GM23338 (cell line): Measurements from ENCODE around the gene MANBA. TPM values are rescaled to one million over a fixed set of nuclear protein-coding genes. Genes with fewer than 3 reads are reported as not detected.

Experiments used
- ATAC-seq: fragments of 200-7000 bp; cut with Tn5 transposase; 3 replicates; pipeline ENCODE4 v1.9.1; 2020
- DNase-seq: peaks from one replicate; pipeline ENCODE4 v3.0.0-alpha.2; 2015; ENCODE audit warnings: low spot score
- H2AFZ ChIP-seq: fragments of 200-600 bp; sonication (generic); 2 replicates; pipeline ENCODE4 v1.8.0; 2016; ENCODE audit warnings: antibody characterized with exemption, mild to moderate bottlenecking, moderate library complexity
- H3F3A ChIP-seq: fragments of 200-600 bp; sonication (generic); replicated peaks from 2 replicates; pipeline ENCODE4 v1.8.0; 2017; ENCODE audit warnings: antibody characterized with exemption, mixed run types, low read depth
- H3K27ac ChIP-seq: fragments of 200-600 bp; sonication (generic); 2 replicates; pipeline ENCODE4 v1.6.1; 2016; ENCODE audit warnings: low read depth
- H3K27me3 ChIP-seq: fragments of 200-600 bp; sonication (generic); 2 replicates; pipeline ENCODE4 v1.8.0; 2016; ENCODE audit warnings: mild to moderate bottlenecking, mixed run types, moderate library complexity; ENCODE audit not compliant: insufficient read depth
- H3K36me3 ChIP-seq: fragments of 200-600 bp; sonication (generic); 2 replicates; pipeline ENCODE4 v1.8.0; 2016; ENCODE audit warnings: mild to moderate bottlenecking; ENCODE audit not compliant: insufficient read depth
- H3K4me1 ChIP-seq: fragments of 200-600 bp; sonication (generic); 2 replicates; pipeline ENCODE4 v1.8.0; 2016; ENCODE audit warnings: mild to moderate bottlenecking, moderate library complexity; ENCODE audit not compliant: insufficient read depth
- H3K4me2 ChIP-seq: fragments of 200-600 bp; sonication (generic); 2 replicates; pipeline ENCODE4 v1.7.1; 2017; ENCODE audit warnings: mixed run types
- H3K4me3 ChIP-seq: fragments of 200-600 bp; sonication (generic); 2 replicates; pipeline ENCODE4 v1.6.1; 2016; ENCODE audit warnings: mixed run types
- H3K79me2 ChIP-seq: fragments of 200-600 bp; sonication (generic); replicated peaks from 2 replicates; pipeline ENCODE4 v1.8.0; 2017; ENCODE audit warnings: mild to moderate bottlenecking; ENCODE audit not compliant: insufficient read depth
- H3K9me2 ChIP-seq: fragments of 200-600 bp; sonication (generic); 2 replicates; pipeline ENCODE4 v1.8.0; 2017; ENCODE audit not compliant: insufficient read depth
- H4K20me1 ChIP-seq: fragments of 200-600 bp; sonication (generic); replicated peaks from 2 replicates; pipeline ENCODE4 v1.8.0; 2017; ENCODE audit warnings: mild to moderate bottlenecking; ENCODE audit not compliant: insufficient read depth
- H3K27ac Mint-ChIP-seq: 2 replicates; pipeline ENCODE4 v1.8.0; 2020; ENCODE audit warnings: inconsistent platforms, mild to moderate bottlenecking, moderate library complexity, mixed read lengths
- H3K27me3 Mint-ChIP-seq: 3 replicates; pipeline ENCODE4 v1.8.0; 2022; ENCODE audit warnings: low read depth, mild to moderate bottlenecking, moderate library complexity, mixed read lengths, inconsistent platforms; ENCODE audit not compliant: insufficient read depth, poor library complexity
- H3K36me3 Mint-ChIP-seq: 3 replicates; pipeline ENCODE4 v1.8.0; 2021; ENCODE audit warnings: low read depth, mild to moderate bottlenecking, inconsistent platforms, moderate library complexity, mixed read lengths
- H3K4me1 Mint-ChIP-seq: 3 replicates; pipeline ENCODE4 v1.8.0; 2020; ENCODE audit warnings: mild to moderate bottlenecking, inconsistent platforms, mixed read lengths
- H3K4me3 Mint-ChIP-seq: 3 replicates; pipeline ENCODE4 v1.8.0; 2021; ENCODE audit warnings: moderate library complexity, mild to moderate bottlenecking, inconsistent platforms, mixed read lengths
- H3K9me3 Mint-ChIP-seq: 3 replicates; pipeline ENCODE4 v1.8.0; 2020; ENCODE audit warnings: moderate library complexity, mild to moderate bottlenecking, inconsistent platforms, mixed read lengths
- CREB1 ChIP-seq: fragments of 250-450 bp; sonication (Bioruptor Pico); IDR thresholded peaks from 2 replicates; pipeline ENCODE4 v1.5.0; 2020; ENCODE audit warnings: low read depth, mild to moderate bottlenecking, moderate library complexity
- CTCF ChIP-seq, 2 experiments: fragments of 200-600 bp in 1 of 2; sonication (generic) in 1 of 2; conservative IDR thresholded peaks; 2 replicates each; pipeline versions ENCODE4 v1.5.1 to v1.6.1; 2016 to 2017; ENCODE audit warnings: antibody characterized with exemption in 2 of 2, low read depth in 2 of 2, mild to moderate bottlenecking in 2 of 2, moderate library complexity in 1 of 2
- EZH2 ChIP-seq: fragments of 200-600 bp; sonication (generic); IDR thresholded peaks from one replicate; pipeline ENCODE4 v1.8.0; 2017; ENCODE audit warnings: antibody characterized with exemption, mild to moderate bottlenecking, low read depth; ENCODE audit not compliant: unreplicated experiment
- EZH2phosphoT487 ChIP-seq: fragments of 200-600 bp; sonication (generic); IDR thresholded peaks from one replicate; pipeline ENCODE4 v1.8.1; 2018; ENCODE audit warnings: antibody characterized with exemption; ENCODE audit not compliant: unreplicated experiment
- POLR2AphosphoS5 ChIP-seq: IDR thresholded peaks from 2 replicates; pipeline ENCODE4 v1.6.1; 2016; ENCODE audit warnings: antibody characterized with exemption, low read depth
- STAT1 ChIP-seq: IDR thresholded peaks from one replicate; pipeline ENCODE4 v1.6.1; 2016; ENCODE audit warnings: antibody characterized with exemption; ENCODE audit not compliant: unreplicated experiment
- polyA plus RNA-seq: library from polyadenylated mRNA; unstranded; fragments of >200 nt; fragmentation: Nextera tagmentation; extraction: Ambion mirVana; gene quantifications from 2 replicates; pipeline ENCODE4 v1.2.1, GENCODE V29; 2016
- total RNA-seq: library from RNA; depleted of rRNA; stranded (reverse); fragments of >200 nt; shearing (Covaris generic); gene quantifications from 2 replicates; pipeline ENCODE4 v1.2.3, GENCODE V29; 2014
- TF ChIP-seq, protein P1 (sequence below): IDR thresholded peaks from 2 replicates; pipeline ENCODE4 v1.6.1; 2016; ENCODE audit warnings: antibody characterized with exemption
- TF ChIP-seq, protein P2 (sequence below): fragments of 250-450 bp; sonication (Bioruptor Pico); IDR thresholded peaks from 2 replicates; pipeline ENCODE4 v1.5.0; 2020; ENCODE audit warnings: mild to moderate bottlenecking, moderate library complexity

Gene MANBA
- total and polyA plus RNA-seq, 2 experiments from 2014 or later, result 13.2 to 54.3 TPM

DNA sequence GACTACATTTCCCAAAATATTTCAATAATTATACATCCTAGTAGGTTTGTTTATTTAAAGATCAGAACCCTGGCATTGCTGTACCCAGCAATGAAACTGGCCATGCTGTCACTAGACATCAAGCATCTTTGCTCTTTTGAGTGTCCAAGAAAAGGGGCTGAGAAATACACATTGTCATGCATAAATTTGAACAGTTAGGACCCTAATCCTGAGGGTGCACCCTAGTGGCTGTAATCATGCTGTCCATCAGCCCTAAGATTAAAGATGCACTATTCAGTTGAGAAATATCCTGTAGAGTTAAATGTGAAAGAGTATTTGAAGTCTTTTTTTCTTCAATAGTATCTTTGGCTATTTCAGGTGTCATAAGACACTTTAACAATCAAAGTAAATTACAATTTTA is 150.8 kb downstream of the MANBA start:
- no peak for TF ChIP-seq CREB1
- TF ChIP-seq CTCF (conservative IDR thresholded peaks at IDR 0.05; ENCODE audit: low read depth in 2 of 2), result peak; percentile 40 to 44
- TF ChIP-seq POLR2AphosphoS5, result no peak
- TF ChIP-seq EZH2phosphoT487, result no peak
- TF ChIP-seq, protein P1, sequence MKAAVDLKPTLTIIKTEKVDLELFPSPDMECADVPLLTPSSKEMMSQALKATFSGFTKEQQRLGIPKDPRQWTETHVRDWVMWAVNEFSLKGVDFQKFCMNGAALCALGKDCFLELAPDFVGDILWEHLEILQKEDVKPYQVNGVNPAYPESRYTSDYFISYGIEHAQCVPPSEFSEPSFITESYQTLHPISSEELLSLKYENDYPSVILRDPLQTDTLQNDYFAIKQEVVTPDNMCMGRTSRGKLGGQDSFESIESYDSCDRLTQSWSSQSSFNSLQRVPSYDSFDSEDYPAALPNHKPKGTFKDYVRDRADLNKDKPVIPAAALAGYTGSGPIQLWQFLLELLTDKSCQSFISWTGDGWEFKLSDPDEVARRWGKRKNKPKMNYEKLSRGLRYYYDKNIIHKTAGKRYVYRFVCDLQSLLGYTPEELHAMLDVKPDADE, result no peak
- ATAC-seq, result no peak
- Mint-ChIP-seq H3K4me1 (peaks cover 12% of the 10 kb centered on the region), H3K9me3 (no peaks in the 10 kb centered on the region), H3K27me3 (peaks cover 2% of the 10 kb centered on the region), H3K27ac (no peak overlapping the region), H3K36me3 (peaks cover 6% of the 10 kb centered on the region; the same call in 2 of the 3 replicates), H3K4me3 (no peak overlapping the region)
- no peaks in the 10 kb centered on the region for H3K27me3 ChIP-seq
- no peak overlapping the region for H3K27ac ChIP-seq
- H3K79me2 ChIP-seq, result no peaks in the 10 kb centered on the region
- peaks cover 2% of the 10 kb centered on the region; the same call in 1 of the 2 replicates for H3K4me1 ChIP-seq
- H3F3A ChIP-seq, result no peaks in the 10 kb centered on the region
- no peak overlapping the region for H2AFZ ChIP-seq
- H3K4me2 ChIP-seq, result no peak overlapping the region
- H4K20me1 ChIP-seq, result no peaks in the 10 kb centered on the region
- no peak overlapping the region for H3K4me3 ChIP-seq
- no peak for DNase-seq
- no peaks in the 10 kb centered on the region for H3K36me3 ChIP-seq
- 0 out of 2 replicates have a peak, but pooled peaks cover 3% of the 10 kb centered on the region for H3K9me2 ChIP-seq

- H3K36me3 Mint-ChIP-seq, result peaks cover 3% of the 10 kb centered on the region; the same call in 1 of the 3 replicates
- no peak for TF ChIP-seq CTCF (conservative IDR thresholded peaks at IDR 0.05; ENCODE audit: low read depth in 2 of 2)
- no peak for TF ChIP-seq EZH2
- no peak for TF ChIP-seq STAT1
- TF ChIP-seq, protein P1, result no peak
- TF ChIP-seq, protein P2, sequence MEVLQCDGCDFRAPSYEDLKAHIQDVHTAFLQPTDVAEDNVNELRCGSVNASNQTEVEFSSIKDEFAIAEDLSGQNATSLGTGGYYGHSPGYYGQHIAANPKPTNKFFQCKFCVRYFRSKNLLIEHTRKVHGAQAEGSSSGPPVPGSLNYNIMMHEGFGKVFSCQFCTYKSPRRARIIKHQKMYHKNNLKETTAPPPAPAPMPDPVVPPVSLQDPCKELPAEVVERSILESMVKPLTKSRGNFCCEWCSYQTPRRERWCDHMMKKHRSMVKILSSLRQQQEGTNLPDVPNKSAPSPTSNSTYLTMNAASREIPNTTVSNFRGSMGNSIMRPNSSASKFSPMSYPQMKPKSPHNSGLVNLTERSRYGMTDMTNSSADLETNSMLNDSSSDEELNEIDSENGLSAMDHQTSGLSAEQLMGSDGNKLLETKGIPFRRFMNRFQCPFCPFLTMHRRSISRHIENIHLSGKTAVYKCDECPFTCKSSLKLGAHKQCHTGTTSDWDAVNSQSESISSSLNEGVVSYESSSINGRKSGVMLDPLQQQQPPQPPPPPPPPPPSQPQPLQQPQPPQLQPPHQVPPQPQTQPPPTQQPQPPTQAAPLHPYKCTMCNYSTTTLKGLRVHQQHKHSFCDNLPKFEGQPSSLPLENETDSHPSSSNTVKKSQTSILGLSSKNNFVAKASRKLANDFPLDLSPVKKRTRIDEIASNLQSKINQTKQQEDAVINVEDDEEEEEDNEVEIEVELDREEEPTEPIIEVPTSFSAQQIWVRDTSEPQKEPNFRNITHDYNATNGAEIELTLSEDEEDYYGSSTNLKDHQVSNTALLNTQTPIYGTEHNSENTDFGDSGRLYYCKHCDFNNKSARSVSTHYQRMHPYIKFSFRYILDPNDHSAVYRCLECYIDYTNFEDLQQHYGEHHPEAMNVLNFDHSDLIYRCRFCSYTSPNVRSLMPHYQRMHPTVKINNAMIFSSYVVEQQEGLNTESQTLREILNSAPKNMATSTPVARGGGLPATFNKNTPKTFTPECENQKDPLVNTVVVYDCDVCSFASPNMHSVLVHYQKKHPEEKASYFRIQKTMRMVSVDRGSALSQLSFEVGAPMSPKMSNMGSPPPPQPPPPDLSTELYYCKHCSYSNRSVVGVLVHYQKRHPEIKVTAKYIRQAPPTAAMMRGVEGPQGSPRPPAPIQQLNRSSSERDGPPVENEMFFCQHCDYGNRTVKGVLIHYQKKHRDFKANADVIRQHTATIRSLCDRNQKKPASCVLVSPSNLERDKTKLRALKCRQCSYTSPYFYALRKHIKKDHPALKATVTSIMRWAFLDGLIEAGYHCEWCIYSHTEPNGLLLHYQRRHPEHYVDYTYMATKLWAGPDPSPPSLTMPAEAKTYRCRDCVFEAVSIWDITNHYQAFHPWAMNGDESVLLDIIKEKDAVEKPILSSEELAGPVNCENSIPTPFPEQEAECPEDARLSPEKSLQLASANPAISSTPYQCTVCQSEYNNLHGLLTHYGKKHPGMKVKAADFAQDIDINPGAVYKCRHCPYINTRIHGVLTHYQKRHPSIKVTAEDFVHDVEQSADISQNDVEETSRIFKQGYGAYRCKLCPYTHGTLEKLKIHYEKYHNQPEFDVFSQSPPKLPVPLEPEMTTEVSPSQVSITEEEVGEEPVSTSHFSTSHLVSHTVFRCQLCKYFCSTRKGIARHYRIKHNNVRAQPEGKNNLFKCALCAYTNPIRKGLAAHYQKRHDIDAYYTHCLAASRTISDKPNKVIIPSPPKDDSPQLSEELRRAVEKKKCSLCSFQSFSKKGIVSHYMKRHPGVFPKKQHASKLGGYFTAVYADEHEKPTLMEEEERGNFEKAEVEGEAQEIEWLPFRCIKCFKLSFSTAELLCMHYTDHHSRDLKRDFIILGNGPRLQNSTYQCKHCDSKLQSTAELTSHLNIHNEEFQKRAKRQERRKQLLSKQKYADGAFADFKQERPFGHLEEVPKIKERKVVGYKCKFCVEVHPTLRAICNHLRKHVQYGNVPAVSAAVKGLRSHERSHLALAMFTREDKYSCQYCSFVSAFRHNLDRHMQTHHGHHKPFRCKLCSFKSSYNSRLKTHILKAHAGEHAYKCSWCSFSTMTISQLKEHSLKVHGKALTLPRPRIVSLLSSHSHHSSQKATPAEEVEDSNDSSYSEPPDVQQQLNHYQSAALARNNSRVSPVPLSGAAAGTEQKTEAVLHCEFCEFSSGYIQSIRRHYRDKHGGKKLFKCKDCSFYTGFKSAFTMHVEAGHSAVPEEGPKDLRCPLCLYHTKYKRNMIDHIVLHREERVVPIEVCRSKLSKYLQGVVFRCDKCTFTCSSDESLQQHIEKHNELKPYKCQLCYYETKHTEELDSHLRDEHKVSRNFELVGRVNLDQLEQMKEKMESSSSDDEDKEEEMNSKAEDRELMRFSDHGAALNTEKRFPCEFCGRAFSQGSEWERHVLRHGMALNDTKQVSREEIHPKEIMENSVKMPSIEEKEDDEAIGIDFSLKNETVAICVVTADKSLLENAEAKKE (CRISPR knock-in tag), result no peak
- TF ChIP-seq EZH2phosphoT487, result no peak
Measured at GRCh38 chr4:102608190-102608589, 152.6 kb downstream of the MANBA start.

More at GRCh38 chr4:102608190-102608589, 152.6 kb downstream of the MANBA start:
- H3K9me3 Mint-ChIP-seq, result no peaks in the 10 kb centered on the region
- Histone ChIP-seq H3K27ac (no peak overlapping the region), H3K27me3 (no peaks in the 10 kb centered on the region), H3K36me3 (no peaks in the 10 kb centered on the region), H3F3A (no peaks in the 10 kb centered on the region), H4K20me1 (no peaks in the 10 kb centered on the region), H2AFZ (no peak overlapping the region), H3K79me2 (no peaks in the 10 kb centered on the region), H3K9me2 (0 out of 2 replicates have a peak, but pooled peaks cover 3% of the 10 kb centered on the region), H3K4me2 (no peak overlapping the region), H3K4me3 (no peak overlapping the region), H3K4me1 (no peaks in the 10 kb centered on the region)
- H3K27ac Mint-ChIP-seq, result no peak overlapping the region
- peaks cover 4% of the 10 kb centered on the region; the same call in 2 of the 3 replicates for H3K4me1 Mint-ChIP-seq
- no peak overlapping the region for H3K4me3 Mint-ChIP-seq
- no peaks in the 10 kb centered on the region for H3K27me3 Mint-ChIP-seq
- ATAC-seq (no peak), DNase-seq (no peak)
